ENCODE results near the gene OTUD5.
"Not testable (repeated sequence)": the region's sequence is repeated elsewhere in the genome, so short reads cannot be mapped to it uniquely, and the experiment has no call there.

OTUD5 gene, protein sequence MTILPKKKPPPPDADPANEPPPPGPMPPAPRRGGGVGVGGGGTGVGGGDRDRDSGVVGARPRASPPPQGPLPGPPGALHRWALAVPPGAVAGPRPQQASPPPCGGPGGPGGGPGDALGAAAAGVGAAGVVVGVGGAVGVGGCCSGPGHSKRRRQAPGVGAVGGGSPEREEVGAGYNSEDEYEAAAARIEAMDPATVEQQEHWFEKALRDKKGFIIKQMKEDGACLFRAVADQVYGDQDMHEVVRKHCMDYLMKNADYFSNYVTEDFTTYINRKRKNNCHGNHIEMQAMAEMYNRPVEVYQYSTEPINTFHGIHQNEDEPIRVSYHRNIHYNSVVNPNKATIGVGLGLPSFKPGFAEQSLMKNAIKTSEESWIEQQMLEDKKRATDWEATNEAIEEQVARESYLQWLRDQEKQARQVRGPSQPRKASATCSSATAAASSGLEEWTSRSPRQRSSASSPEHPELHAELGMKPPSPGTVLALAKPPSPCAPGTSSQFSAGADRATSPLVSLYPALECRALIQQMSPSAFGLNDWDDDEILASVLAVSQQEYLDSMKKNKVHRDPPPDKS

DNA sequence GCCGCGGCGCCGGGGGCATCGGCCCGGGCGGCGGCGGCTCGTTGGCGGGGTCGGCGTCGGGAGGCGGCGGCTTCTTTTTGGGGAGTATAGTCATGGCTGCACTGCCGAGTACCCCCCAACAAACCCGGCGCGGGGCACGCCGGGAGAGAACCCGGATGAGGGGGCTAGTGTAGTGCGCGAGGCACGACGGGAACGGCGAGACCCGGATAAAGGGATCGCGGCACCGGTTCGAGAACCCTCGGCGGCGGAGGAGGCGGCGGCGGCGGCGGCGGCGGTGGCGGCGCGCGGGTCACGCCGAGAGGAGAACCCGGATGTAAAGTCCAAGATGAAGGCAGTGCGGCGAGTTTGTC is at the start of gene OTUD5:
OTUD5 (minus strand) TSS at position 131 of the 350 bp plus-strand sequence; CDS start at position 94, 37 bp downstream.
- DNase-seq (ENCODE audit: low spot score) = no peak

DNA sequence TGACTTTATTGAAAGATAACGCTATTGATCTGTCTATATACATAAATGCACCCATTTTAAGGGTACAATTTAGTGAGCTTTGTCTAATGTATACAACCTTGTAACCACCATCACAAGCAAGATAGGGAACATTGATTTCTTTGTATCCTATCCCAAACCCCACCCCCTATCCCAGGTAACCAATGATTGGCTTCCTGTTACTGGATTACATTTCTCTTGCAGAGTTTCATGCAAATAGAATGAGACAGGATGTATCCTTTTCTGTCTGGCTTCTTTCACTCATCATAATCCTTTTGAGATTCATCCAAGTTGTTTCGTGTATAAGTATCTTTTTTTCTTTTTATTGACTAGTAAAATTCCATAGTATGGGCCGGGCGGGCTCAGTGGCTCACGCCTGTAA is 46.3 kb upstream of the OTUD5 start:
- DNase-seq (ENCODE audit: low spot score) = no peak

DNA sequence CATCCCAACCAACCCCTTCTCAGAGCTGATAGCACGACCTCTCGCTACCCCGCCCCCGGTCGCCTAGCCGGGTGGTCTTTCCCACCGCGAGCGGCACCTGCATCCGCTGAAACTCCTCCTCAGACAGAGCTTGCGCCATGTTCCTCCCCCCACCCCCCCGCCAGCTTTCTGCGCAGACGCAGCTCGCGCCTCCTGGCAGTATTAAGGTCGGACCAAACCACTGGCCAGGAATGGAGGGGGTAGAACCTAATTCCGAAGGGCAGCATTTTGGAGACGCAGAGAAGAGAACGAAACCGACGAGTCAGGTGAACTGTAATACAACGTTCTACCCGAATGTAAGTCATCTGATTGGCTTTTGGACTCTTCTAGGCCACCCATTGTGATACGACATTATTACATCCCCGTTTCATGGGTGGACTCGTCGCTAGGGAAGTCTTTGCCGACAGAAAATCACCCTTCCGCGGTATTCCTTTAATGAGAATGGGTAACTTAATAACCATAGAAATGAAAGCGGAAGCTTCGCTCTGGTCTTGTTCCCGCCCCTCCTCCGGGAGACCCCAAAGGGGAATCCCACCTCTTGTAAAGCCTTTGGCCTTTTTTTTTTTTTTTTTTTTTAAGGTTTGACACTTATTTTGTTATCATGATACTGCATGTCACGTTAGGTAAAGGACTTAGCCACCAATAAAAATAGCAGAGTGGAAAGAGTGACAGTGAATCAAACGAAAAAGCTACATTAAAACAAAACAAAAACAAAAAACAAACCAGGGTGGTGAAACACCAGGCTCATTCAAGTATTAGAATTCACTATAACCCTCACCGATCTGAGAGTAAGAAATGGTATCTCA is 44.9 kb upstream of the OTUD5 start, which contains the start of gene GRIPAP1:
GRIPAP1 (minus strand) TSS at position 174 of the 845 bp plus-strand sequence; CDS start at position 139, 35 bp downstream.
- peak; percentile 62 for DNase-seq (ENCODE audit: low spot score)

DNA sequence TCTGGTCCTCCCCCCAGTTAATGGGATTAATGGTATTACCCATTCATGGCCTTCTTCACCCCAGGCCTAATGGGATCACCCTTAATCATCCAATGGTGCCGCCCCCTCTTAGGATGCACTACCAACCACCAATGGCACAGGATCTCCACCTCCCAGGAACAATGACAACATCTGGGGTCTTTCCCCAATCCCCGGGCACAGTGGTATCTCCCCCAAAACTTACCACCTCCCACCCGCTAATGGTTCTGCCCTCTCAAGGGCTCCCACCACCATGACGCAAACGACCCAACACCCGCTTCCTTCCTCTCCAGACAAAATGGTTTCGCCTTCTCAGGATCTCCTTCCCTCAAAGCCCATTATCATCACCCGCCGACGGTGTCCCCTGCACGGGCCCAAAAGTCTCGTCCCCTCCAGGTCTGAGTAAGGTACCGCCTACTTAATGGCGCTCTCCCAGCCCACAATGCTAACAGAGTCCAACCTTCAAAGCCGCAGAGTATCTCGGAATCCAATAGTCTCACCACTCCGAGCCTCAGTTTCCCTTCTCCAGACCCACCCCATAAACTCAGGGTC is 44.2 kb upstream of the OTUD5 start:
- DNase-seq (ENCODE audit: low spot score) = peak; percentile 33

DNA sequence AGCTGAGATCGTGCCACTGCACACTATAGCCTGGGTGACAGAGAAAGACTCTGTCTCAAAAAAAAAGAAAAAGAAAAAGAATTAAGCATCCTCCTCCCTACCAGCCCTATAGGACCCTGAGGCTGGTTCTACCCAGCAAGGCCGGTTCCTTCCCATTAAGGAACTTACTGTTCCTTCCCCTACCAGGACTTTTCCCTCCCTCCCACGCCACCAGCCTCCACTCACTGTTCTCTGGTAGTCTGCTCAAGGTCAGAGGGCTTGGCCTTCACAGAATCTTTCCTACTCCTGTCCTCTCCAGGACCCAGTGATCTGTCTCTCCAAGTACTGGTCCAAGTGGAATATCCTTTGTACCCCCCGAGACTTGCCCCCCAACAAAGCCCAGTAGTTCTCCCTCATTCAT is 43.2 kb upstream of the OTUD5 start:
- DNase-seq (ENCODE audit: low spot score) = no peak

DNA sequence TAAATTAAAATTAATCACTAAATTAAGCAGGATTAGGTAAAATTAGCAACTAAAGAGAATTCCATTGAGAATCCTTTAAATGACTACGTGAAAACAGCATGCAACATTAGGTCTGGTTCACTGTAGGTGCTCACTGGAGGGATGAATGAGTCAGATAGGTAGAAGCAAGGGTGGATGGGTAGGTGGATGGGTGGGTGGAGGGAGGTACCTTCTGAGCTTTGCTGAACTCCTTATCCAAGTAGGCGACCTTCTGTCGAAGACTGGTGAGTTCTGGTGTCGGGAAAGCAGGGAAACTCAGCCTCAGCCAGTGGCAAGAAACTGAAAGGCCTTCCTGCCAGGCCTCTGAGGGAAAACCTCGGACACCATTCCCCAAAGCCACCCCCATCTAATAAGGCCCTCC is 41.6 kb upstream of the OTUD5 start:
- DNase-seq (ENCODE audit: low spot score) = no peak

DNA sequence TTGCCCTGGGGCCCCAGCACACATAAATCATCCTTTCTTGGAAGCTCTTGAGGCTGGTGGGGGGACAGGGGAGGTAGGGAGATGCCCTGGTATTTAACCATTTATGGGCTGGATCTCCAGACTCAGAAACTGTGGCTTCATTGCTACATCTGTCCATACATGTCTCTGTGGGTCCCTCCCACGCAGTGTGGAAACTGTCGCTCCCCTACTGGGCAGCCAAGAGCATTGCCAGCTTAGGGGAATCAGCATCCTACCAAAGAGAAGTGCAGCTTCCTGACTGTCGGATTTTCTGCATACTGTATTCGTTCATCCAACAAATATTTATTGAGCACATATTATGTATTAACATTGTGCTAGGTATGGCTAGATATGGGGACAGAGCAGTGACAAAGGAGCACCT is 41.0 kb upstream of the OTUD5 start:
- DNase-seq (ENCODE audit: low spot score) = no peak

DNA sequence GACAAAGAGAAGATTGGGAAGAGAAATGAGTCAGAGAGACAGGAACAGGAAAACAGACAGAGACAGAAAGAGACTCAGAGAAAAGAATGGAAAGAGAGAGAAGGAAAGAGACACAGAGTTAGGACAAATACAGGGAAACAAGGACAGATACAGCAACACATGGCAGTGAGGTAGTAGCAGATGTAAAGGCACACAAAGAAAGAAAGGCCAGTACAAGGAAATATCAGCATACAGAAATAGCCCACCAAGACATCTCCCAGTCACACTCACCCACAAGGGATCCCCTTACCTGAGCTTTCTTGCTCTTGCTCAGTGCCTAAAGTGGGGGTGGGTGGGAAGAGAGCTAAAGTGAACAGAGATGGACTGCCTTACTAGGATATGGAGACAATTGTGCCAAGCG is 40.5 kb upstream of the OTUD5 start:
- DNase-seq (ENCODE audit: low spot score) = no peak

DNA sequence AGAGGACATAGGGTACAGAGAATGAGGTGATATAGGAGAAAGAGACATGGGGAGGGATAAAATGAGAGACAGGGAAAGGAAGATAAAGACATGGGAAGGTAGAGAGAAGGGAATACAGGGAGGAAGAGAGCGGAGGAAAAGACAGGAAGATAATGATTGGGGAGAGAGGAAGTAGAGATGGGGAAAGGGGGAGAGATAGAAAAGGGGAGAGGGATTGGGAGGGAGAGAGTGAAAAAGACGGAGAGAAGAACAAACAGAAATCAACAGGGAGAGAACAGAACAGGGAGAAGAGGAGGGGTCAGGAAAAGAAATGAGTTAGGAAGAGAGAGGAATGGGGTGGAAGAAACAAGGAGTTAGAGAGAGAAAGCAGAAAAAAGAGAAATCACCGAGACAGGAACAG is 40.0 kb upstream of the OTUD5 start:
- DNase-seq (ENCODE audit: low spot score) = no peak

DNA sequence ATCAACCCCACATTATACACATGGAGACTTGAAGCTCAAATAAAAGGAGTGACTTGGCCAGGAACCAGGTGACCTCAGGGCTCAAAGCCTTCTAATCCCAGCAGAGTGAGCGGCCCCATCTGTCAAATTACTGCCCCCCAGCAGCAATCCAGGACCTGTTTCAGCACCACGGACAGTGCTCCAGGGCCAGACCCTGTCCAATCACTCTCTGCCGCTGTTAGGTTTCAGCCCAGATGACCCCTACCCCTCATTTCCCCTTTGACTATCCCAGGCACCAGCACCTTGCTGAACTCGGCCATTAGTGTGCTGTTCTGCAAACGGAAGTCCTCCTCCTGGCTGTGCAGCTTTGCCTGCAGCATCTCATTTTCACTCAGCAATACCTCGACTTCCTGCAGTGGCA is 39.6 kb upstream of the OTUD5 start:
- DNase-seq (ENCODE audit: low spot score) = no peak

DNA sequence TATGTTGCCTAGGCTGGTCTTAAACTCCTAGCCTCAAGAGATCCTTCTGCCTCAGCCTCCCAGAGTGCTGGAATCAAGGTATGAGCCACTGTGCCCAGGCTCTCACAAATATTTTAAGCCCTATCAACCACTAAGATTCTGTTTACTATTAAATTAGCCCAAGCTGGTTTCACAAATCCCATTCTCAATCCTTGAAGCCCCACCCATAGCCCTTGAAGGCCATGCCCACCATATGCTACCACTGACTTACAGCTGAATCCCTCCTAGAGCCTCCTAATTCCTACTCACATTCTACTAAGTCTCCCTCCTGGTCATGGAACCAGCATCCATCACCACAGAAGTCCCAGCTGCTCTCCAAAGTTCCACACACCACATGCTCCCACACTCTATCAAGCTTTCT is 34.9 kb upstream of the OTUD5 start:
- no peak for DNase-seq (ENCODE audit: low spot score)

DNA sequence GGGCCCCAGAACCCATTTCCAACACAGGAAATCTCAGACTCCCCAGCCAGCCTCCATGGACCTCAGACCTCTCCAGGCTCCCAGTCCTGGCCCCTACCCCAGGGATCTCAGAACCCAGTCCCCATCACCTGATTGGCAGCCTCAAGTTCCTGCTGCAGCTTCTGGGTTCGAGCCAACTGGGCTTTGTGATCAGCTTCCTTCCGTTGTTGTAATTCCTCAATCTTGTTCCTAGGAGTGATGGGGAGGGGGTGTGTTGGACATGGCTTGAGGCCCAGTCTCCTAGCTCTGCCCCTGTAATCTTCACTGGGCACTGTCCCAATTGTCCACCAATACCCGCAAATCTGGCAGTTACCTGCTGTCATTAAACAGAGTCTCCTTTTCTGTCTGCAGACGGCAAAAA is 32.1 kb upstream of the OTUD5 start:
- DNase-seq (ENCODE audit: low spot score) = no peak

DNA sequence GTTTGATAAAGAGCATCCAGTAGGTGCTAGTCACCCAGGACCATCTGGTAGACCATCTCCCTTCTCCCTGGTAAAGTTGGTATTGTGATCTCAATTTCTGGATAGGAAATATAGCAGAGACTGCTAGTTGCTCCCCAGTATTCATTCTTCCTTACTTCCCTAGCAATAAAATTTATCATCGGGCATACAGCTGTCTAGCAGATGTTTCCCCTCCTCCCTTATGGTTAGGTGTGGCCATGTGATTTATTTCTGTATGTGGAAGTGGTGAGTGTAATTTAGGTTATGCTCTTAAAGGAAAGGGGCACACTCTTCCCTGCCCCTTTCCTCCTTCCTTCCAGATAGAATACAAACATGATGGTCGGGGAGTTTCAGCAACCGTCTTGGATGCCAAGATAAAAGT is 26.5 kb upstream of the OTUD5 start:
- DNase-seq (ENCODE audit: low spot score) = no peak

DNA sequence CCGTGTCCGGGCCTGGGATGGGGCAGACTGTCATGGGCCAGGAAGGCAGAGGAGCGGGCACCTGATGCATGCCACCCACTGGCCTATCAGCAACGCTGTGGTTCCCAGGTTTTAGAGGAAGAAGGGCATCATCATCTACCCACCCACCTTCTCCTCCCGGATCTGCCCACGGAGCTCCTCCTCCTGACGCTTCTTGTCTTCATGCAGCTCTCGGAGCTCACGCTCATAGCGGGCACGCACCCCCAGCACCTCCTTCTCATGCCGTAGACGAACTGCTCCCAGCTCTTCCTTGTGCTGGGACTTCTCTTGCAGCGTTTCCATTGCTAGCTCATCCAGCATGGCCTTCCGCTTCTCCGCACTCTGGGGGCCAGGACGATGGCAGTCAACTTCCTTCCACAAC is 25.7 kb upstream of the OTUD5 start:
- no peak for DNase-seq (ENCODE audit: low spot score)

DNA sequence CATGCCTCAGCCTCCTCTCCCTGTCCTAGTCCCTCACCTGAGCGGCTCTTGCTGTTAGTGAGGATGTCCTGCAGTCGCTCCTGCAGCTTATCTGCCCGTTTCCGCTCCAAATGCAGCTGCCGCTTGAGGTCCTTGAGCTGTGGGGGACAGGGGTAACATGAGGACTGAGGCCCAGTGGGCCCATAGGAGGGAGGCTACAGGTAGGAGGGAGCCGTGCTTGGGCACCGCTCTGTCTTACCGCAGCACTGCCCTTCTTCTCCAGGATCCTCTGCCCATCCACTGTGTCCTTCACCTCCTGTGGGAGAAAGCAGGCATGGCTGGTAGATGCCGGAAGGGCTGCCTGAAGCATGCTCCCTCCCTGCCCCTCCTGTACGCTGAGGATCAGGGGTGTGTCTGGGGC is 23.8 kb upstream of the OTUD5 start:
- no peak for DNase-seq (ENCODE audit: low spot score)

DNA sequence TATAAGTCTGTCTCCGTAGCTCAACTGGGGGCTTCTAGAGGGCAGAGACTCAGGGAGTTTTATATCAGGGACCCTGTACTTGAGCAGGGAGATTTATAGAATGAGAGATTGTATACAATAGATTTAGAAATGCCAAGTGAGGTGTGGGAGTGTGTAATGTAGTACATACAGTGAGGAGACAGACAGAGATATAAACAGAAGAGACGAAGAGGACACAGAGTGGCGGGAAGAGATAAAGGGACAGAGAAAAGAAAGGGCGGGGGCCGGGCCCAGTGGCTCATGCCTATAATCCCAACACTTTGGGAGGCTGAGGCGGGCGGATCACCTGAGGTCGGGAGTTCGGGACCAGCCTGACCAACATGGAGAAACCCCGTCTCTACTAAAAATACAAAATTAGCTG is 22.9 kb upstream of the OTUD5 start:
- DNase-seq (ENCODE audit: low spot score) = not testable (repeated sequence)

DNA sequence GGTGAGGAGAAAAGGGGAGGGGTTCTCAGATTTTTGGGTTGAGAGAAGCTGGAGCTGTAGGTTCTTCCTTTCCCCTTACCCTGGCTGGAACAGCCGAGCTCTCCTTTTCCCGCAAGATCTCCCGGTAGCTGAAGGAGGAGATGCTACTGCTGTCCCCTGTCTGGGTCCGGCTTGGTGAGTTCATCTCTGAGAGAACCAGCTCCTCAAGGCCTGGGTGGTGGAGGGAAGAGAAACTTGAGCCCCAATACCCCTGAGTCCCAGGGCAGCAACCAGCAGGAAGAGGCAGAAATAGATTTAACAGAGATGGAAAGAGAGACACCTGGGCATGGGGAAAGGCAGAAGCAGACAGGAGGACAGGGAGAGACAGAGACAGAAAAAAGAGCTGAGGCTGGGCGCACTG is 20.8 kb upstream of the OTUD5 start:
- no peak for DNase-seq (ENCODE audit: low spot score)

DNA sequence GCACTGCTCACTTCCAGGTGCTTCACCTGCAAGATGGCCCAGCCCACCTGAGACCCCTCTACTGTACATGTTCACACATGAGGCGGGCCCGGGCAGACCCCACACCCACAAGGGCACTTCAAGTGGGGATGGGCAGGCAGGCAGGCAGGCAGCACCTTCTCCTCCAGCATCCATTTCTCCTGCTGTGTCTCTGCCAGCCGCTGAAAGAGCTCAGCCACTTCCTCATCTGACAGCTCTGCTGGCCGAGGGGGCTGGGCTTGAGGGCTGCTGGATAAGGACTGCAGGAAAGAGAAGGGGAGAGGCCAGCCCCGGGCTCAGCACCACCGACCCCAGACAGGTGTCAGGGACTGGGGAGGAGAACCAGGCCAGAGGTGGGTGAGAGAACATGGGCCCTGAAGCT is 18.7 kb upstream of the OTUD5 start:
- no peak for DNase-seq (ENCODE audit: low spot score)

DNA sequence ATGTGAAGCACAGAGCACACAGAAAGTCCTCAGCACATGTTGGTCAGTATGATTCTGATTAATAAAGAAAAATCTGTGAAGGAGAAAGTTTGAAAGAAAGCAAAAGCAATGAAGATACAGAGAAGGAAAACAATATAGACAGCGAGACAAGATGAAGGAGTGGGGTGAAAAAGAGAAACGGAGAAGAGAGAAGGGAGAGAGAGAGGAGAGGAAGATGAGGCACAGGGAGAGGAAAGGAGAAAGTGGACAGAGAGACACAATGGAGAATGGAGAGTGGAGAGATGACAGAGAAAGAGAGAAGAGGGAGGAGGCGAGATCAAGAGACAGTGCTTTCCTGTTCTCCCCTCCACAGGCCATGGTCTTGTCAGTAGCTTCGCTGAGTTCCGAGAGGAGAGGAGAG is 18.1 kb upstream of the OTUD5 start:
- DNase-seq (ENCODE audit: low spot score) = no peak

DNA sequence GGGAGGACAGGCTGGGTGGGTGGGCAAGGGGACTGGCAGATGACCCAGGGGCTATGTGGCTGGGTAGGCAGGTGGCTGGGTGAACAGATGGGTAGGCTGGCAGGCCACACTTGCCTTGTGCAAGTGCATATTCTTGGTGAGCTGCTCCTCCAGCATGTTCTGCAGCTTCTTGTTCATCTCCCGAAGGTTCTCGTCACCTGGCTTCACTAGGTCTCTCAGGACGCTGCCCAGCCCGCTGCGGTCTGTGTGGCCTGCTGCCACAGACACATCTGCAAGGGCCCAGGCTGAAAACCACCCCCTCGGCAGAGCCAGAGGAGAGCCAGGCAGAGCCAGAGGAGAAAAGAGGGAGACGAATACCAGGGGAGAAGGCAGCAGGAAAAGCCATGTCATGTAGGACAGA is 17.6 kb upstream of the OTUD5 start:
- DNase-seq (ENCODE audit: low spot score) = no peak

DNA sequence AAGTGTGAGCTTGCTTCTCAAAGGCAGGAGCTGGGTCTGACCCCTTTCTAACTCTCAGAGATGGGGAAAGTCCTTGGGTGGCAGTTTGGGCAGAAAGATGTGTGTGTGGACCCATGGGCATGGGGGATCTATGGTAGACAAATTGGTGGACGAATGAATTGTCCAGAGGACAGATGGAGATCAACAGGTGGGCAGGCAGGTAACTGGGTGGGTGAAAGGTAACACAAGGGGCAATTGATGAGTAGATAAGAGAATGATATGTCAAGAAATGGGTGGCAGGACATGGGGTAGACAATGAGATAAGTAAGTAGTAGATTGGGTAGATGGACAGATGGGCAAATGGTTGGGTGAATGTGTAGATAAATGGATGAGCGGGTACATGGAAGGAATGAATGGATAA is 17.2 kb upstream of the OTUD5 start:
- no peak for DNase-seq (ENCODE audit: low spot score)

DNA sequence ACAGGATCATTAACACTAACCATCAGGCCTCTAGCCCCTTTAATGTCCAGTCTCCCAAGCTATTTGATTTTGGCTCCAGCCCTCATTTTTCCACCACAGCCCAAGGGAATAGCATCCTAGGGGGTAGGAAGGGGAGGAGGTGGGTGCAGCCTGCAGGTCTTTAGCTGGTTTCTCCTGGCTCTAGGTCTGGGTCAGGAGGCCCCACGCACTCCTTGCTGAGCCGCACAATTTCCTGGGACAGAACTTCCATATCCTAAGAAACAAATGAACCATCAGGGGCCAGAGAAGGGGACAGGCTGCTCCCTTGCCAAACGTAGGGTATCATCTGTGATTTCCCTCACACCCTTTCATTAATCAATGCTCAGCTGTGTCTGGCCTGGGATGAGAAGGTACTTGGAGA is 16.6 kb upstream of the OTUD5 start:
- DNase-seq (ENCODE audit: low spot score) = no peak

All from kidney capillary endothelial cell (primary cell).